ENCODE measurements around the gene DDX24.

DDX24 gene

GRCh38 chr14:94029671-94030203 is 51.3 kb downstream of the DDX24 start:
- no peak for DNase-seq (ENCODE audit: low spot score)

DNA sequence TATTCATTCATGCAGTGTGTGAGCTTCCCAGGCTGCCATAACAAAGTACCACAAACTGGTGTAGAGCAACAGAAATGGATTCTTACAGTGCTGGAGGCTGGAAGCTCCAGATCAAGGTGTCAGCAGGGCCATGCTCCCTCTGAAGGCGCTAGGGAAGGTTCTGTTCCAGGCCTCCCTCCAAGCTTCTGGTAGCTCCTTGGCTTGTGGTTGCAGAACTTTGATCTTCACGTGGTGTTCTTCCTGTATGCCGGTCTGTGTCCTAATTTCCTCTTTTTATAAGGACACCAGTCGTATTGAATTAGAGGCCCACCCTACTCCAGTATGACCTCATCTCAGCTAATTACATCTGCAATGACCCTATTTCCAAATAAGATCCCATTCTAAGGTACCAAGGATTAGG is 51.7 kb downstream of the DDX24 start:
- DNase-seq (ENCODE audit: low spot score): no peak

DNA sequence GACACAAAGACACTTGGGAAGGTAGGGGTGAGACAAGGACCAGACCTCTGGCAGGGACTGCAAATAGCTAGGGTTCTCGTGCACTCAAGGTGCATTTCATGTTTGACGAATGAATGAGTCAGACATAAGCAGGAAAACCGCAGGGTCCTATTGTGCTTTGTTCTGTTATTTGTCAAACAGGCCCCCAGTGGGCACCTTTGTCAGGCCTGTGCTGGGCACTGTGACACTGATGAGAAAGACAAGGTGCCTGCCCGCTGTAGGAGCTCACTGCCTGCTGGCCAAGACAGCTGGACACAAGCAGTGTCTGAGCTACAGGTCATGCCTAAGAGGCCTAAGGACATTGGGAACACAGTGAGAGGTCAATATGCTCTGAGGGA is 52.6 kb downstream of the DDX24 start:
- no peak for DNase-seq (ENCODE audit: low spot score)

GRCh38 chr14:94027566-94028449 is 53.2 kb downstream of the DDX24 start:
- DNase-seq (ENCODE audit: low spot score): no peak

GRCh38 chr14:94026889-94027469 is 54.0 kb downstream of the DDX24 start:
- DNase-seq (ENCODE audit: low spot score): no peak

- DNase-seq (ENCODE audit: low spot score): peak; percentile 100
Measured at GRCh38 chr14:94026173-94026888, 54.7 kb downstream of the DDX24 start, which contains the start of gene OTUB2. TSS of gene OTUB2 (plus strand) at chr14:94026340. CDS start at chr14:94026538, 198 bp downstream.

- no peak for DNase-seq (ENCODE audit: low spot score)
Measured at GRCh38 chr14:94025720-94026119, 55.3 kb downstream of the DDX24 start.

- no peak for DNase-seq (ENCODE audit: low spot score)
Measured at GRCh38 chr14:94024549-94024948, 56.5 kb downstream of the DDX24 start.

- DNase-seq (ENCODE audit: low spot score): no peak
Measured at GRCh38 chr14:94022532-94023411, 58.2 kb downstream of the DDX24 start.

GRCh38 chr14:94021416-94022157 is 59.4 kb downstream of the DDX24 start:
- no peak for DNase-seq (ENCODE audit: low spot score)

DNA sequence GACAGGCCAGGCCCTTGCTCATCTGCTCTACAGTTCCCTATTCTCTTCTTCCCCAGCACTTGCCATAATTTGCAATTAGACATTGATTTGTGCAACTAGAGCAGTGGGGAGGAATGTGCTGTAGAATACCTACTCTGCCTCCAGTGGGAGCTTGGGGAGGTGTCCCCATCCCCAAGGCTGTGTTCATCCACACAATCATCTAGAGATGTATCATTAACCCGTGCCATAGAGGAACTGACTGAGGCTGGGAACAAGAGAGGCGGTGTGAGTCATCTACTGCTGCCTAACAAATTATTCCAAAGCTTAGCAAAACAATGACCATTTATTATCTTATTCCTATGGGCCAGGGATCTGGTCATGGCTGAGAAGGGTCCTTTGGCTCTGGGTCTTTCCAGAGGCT is 60.0 kb downstream of the DDX24 start:
- peak; percentile 39 for DNase-seq (ENCODE audit: low spot score)

- DNase-seq (ENCODE audit: low spot score): no peak
Measured at GRCh38 chr14:94020267-94020666, 60.7 kb downstream of the DDX24 start.

DNA sequence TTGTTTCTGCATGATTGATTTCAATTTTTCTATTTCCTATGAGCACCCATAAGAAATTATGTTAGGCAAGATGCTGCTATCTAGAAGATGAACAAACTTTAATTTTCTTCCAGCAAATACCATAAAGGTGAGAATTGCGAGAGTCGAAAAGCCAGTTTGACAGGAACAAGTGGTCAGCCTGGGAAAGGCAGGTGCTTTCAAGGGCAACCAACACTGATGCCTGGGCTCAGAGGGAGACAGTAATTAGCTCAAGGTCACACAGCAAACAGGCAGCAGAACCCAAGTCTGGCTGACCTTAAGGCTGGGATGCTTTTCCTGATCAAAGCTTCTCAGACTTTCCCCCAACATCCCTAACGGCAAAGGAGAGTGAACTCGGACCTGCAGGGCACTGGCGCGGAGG is 61.7 kb downstream of the DDX24 start:
- no peak for DNase-seq (ENCODE audit: low spot score)

DNA sequence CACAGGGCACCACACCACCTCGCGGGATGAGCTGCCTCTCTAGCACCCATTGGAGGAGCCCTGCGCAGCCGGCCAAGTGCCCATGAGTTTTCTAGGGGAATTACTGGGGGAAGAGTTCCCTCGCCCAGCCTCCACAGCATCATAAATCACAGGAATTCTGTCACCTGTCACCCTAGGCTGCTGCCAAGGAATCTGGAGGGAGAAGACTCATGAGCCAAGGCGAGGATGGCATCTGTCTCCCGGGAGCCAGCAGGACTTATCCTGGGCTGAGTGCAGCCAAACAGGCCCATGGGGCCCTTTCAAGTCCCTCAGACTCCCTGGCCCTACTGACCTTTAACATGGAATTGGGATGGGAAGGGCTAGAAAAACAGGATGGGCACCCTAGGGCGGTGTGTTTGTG is 62.7 kb downstream of the DDX24 start:
- no peak for DNase-seq (ENCODE audit: low spot score)

GRCh38 chr14:94016446-94016976 is 64.5 kb downstream of the DDX24 start:
- DNase-seq (ENCODE audit: low spot score): no peak

DNA sequence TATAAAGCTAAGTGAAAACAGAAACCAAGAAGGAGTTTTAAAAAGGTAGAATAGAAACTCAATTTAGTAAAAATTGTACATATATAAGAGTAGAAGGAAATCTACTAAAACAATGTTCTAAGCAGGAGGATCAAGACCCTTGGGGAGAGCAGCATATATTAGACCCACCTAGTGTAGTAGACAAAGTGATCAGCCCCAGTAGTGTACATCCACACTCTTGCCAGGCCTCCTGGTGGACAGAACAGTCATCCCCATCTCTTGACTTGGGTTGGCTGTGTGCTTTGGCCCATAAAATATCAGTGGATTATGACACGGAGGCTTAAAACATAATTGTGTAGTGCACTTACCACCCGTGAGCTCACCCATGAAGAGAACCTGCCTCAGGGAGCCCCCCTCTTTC is 65.8 kb downstream of the DDX24 start:
- DNase-seq (ENCODE audit: low spot score): no peak

DNA sequence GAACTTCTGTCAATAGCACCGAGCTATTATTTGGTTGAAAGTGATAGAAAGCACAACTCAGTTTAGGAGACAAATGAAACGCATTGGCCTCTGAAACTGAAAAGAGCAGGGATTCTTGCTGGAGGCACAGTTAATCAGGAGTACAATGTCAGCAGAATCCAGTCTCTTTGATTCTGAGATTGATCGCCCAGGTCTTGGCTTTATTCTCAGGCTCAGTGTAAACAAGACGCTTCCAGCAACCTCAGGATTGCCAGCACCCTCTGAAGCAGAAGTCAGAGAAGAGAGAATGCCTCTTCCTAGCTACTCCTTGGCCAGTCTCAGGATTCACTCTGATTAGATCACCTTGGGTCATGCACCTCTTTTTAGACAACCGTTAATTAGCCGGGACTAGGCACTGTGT is 66.6 kb downstream of the DDX24 start:
- no peak for DNase-seq (ENCODE audit: low spot score)

DNA sequence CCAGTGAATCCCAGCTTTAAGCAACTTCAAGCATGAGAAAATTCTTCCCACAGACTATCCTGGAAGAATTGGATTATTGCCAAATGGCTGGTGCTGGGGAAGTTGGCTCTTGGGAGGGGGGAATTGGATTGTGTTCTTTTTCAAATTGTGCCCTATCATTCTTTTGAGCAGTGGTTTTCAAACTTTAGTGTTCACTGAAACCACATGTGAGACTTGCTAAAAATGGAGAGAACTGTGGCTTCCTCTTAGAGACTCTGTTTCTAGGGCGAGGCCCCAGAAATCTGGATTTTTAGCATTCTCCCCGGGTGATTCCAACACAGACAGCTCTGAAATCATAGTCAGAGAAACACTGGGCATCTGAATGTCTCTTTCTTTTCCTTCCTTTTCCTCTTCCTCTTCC is 69.2 kb downstream of the DDX24 start:
- DNase-seq (ENCODE audit: low spot score): no peak

GRCh38 chr14:94010625-94011024 is 70.4 kb downstream of the DDX24 start:
- no peak for DNase-seq (ENCODE audit: low spot score)

- DNase-seq (ENCODE audit: low spot score): peak; percentile 57
Measured at GRCh38 chr14:94009767-94010166, 71.2 kb downstream of the DDX24 start.

- no peak for DNase-seq (ENCODE audit: low spot score)
Measured at GRCh38 chr14:94008234-94008633, 72.8 kb downstream of the DDX24 start.
